Thyroid gland (tissue), 4 donors: ENCODE data around the gene SLC28A1. TPM values are rescaled to one million over a fixed set of nuclear protein-coding genes. Genes with fewer than 3 reads are reported as not detected.
A peak's percentile ranks its signal among the peaks of the same experiment; 100 is the strongest.

Experiments
- DNase-seq, 2 donors: peaks; one replicate each; pipeline ENCODE4 v3.0.0-alpha.2; 2019
- H3K27ac ChIP-seq, 3 donors: fragments of 200-600 bp; sonication (generic); 1 replicate in 2 of 3; 2 replicates in 1 of 3; pipeline ENCODE4 v1.5.1; 2016 to 2019; ENCODE audit warnings: mild to moderate bottlenecking in 1 of 3, moderate library complexity in 1 of 3
- H3K27me3 ChIP-seq: fragments of 200-600 bp; sonication (generic); one replicate; pipeline ENCODE4 v1.5.1; 2019
- H3K36me3 ChIP-seq, 2 donors: fragments of 200-600 bp; sonication (generic); one replicate each; pipeline ENCODE4 v1.5.1; 2016 to 2019
- H3K4me1 ChIP-seq, 2 donors: fragments of 200-600 bp; sonication (generic); one replicate each; pipeline ENCODE4 v1.5.1; 2017 to 2019
- H3K4me3 ChIP-seq, 3 donors: fragments of 200-600 bp; sonication (generic); replicated peaks in 1 of 3; 1 replicate in 2 of 3; 2 replicates in 1 of 3; pipeline ENCODE4 v1.5.1; 2016; ENCODE audit warnings: mild to moderate bottlenecking in 1 of 3
- H3K9me3 ChIP-seq: fragments of 200-600 bp; sonication (generic); one replicate; pipeline ENCODE4 v1.5.1; 2017
- CTCF ChIP-seq, 6 experiments: fragments of 200-600 bp in 3 of 6; fragments of 450-650 bp in 3 of 6; sonication (generic) in 3 of 6; IDR thresholded peaks; one replicate each; pipeline ENCODE4 v1.5.1; 2016 to 2019; ENCODE audit warnings: antibody characterized with exemption in 6 of 6, mild to moderate bottlenecking in 2 of 6, inconsistent platforms in 1 of 6, moderate library complexity in 1 of 6
- POLR2A ChIP-seq, 2 donors: fragments of 450-650 bp; IDR thresholded peaks; one replicate each; pipeline ENCODE4 v1.6.1; 2017; ENCODE audit warnings: antibody characterized with exemption in 2 of 2, mild to moderate bottlenecking in 2 of 2, moderate library complexity in 1 of 2
- WGBS, 2 donors: methylation state at CpG; one replicate each; pipeline ENCODE4 v1.1.5; 2017; 5-methylcytosine and 5-hydroxymethylcytosine counted together
- intact Hi-C: fragments of 100-400 bp; cut with DNase I; formaldehyde crosslinking; loops from one replicate; pipeline ENCODE4 v1.15.1; 2023
- total RNA-seq, 4 donors: library from RNA; depleted of rRNA; stranded (reverse); fragments of >200 nt; gene quantifications; one replicate each; pipeline ENCODE4 v1.2.3, GENCODE V29; 2016

SLC28A1 gene
- total RNA-seq, 4 donors from 2014 or later: not detected

GRCh38 chr15:84926491-84927230 lies 42.2 kb downstream of the SLC28A1 start:
- no peak for DNase-seq
- intact Hi-C loops: loop anchor here (10.0 kb wide), 1 partner anchor 102 kb away; no protein-coding TSS in a partner anchor
- Histone ChIP-seq H3K27me3 (no peaks in the 10 kb centered on the region), H3K4me3 (no peak overlapping the region), H3K9me3 (no peaks in the 10 kb centered on the region), H3K4me1 (peaks cover 3 to 19% of the 10 kb centered on the region in 2 donors), H3K27ac (no peak overlapping the region), H3K36me3 (no peaks in the 10 kb centered on the region)
- TF ChIP-seq CTCF (IDR thresholded peaks at IDR 0.05) (no peak), POLR2A (IDR thresholded peaks at IDR 0.05) (no peak)
- WGBS, 2 donors: 84 to 91% methylated on average over 3 of the region's 3 CpGs

GRCh38 chr15:84928843-84929168 lies 44.3 kb downstream of the SLC28A1 start:
- Histone ChIP-seq H3K4me1 (peaks cover 3 to 16% of the 10 kb centered on the region in 2 donors), H3K27ac (no peak overlapping the region), H3K9me3 (no peaks in the 10 kb centered on the region), H3K36me3 (no peaks in the 10 kb centered on the region), H3K4me3 (no peak overlapping the region), H3K27me3 (no peaks in the 10 kb centered on the region)
- intact Hi-C loops: loop anchor here (10.0 kb wide), 1 partner anchor 104 kb away; no protein-coding TSS in a partner anchor
- WGBS, 2 donors: 87 to 90% methylated on average over 6 of the region's 6 CpGs
- DNase-seq: no peak
- no peak for TF ChIP-seq POLR2A (IDR thresholded peaks at IDR 0.05)
- no peak for TF ChIP-seq CTCF (IDR thresholded peaks at IDR 0.05)

- H3K9me3 ChIP-seq: no peaks in the 10 kb centered on the region
- intact Hi-C loops: loop anchor here (5.0 to 10.0 kb wide), 3 partner anchors 105 to 338 kb away; no protein-coding TSS in a partner anchor
- no peak overlapping the region for H3K4me3 ChIP-seq
- DNase-seq: no peak
- WGBS, 2 donors: 68 to 72% methylated on average over 5 of the region's 5 CpGs
- no peaks in the 10 kb centered on the region for H3K36me3 ChIP-seq
- TF ChIP-seq POLR2A (IDR thresholded peaks at IDR 0.05): no peak
- TF ChIP-seq CTCF (IDR thresholded peaks at IDR 0.05): no peak
- H3K27me3 ChIP-seq: no peaks in the 10 kb centered on the region
- peaks cover 3 to 8% of the 10 kb centered on the region in 2 donors for H3K4me1 ChIP-seq
- no peak overlapping the region for H3K27ac ChIP-seq
Observed at GRCh38 chr15:84929795-84930603, 45.5 kb downstream of the SLC28A1 start.

GRCh38 chr15:84934942-84935729 lies 50.7 kb downstream of the SLC28A1 start:
- TF ChIP-seq POLR2A (IDR thresholded peaks at IDR 0.05): no peak
- TF ChIP-seq CTCF (IDR thresholded peaks at IDR 0.05): peak in 1 of 6 experiments; percentile 9
- H3K4me1 ChIP-seq: no peaks in the 10 kb centered on the region
- no peak overlapping the region for H3K27ac ChIP-seq
- WGBS, 2 donors: 82% methylated on average over 12 to 21 of the region's 21 CpGs
- intact Hi-C loops: loop anchor here (5.0 kb wide), 2 partner anchors 183 to 343 kb away; no protein-coding TSS in a partner anchor
- H3K4me3 ChIP-seq: no peak overlapping the region
- no peaks in the 10 kb centered on the region for H3K27me3 ChIP-seq
- H3K36me3 ChIP-seq: no peaks in the 10 kb centered on the region
- DNase-seq: no peak
- no peaks in the 10 kb centered on the region for H3K9me3 ChIP-seq
